Lower lobe of right lung (tissue), 2 donors: Measurements from ENCODE around the gene IQCH. TPM values are rescaled to one million over a fixed set of nuclear protein-coding genes. Genes with fewer than 3 reads are reported as not detected.

Experiments
- ATAC-seq, 2 donors: fragments of 200-7000 bp; cut with Tn5 transposase; one replicate each; pipeline ENCODE4 v1.9.1; 2020 to 2022; ENCODE audit warnings: mild to moderate bottlenecking in 2 of 2, moderate library complexity in 2 of 2
- DNase-seq: peaks from one replicate; pipeline ENCODE4 v3.0.0-alpha.2; 2020
- H3K27ac ChIP-seq: fragments of 200-600 bp; one replicate; pipeline ENCODE4 v1.8.0; 2022
- H3K27me3 ChIP-seq: fragments of 200-600 bp; one replicate; pipeline ENCODE4 v1.8.0; 2022; ENCODE audit warnings: low read depth
- H3K36me3 ChIP-seq: fragments of 200-600 bp; one replicate; pipeline ENCODE4 v1.8.0; 2022; ENCODE audit warnings: mild to moderate bottlenecking
- H3K4me1 ChIP-seq: fragments of 200-600 bp; one replicate; pipeline ENCODE4 v1.8.0; 2022
- H3K4me3 ChIP-seq: fragments of 200-600 bp; one replicate; pipeline ENCODE4 v1.8.0; 2022; ENCODE audit warnings: mild to moderate bottlenecking
- H3K9me3 ChIP-seq: fragments of 200-600 bp; one replicate; pipeline ENCODE4 v1.8.0; 2022
- intact Hi-C: fragments of 100-400 bp; cut with DNase I; formaldehyde crosslinking; loops from one replicate; pipeline ENCODE4 v1.11.0; 2022
- total RNA-seq: library from RNA; stranded (reverse); fragmentation: NEBNext Ultra II Directional; extraction: Animal tissue kit (Norgen Biotek cat#: 25700); gene quantifications from one replicate; pipeline ENCODE4 v1.2.1, GENCODE V29; 2021
- TF ChIP-seq, protein P1 (sequence below): fragments of 200-600 bp; IDR thresholded peaks from one replicate; pipeline ENCODE4 v1.8.0; 2022; ENCODE audit warnings: antibody characterized with exemption, mild to moderate bottlenecking
- donor health status: DM: no; HTN: yes; CAD: no; lungs with severe emphysema.

The IQCH gene
- total RNA-seq, 1 donor from 2014 or later, result 2.3 TPM

DNA sequence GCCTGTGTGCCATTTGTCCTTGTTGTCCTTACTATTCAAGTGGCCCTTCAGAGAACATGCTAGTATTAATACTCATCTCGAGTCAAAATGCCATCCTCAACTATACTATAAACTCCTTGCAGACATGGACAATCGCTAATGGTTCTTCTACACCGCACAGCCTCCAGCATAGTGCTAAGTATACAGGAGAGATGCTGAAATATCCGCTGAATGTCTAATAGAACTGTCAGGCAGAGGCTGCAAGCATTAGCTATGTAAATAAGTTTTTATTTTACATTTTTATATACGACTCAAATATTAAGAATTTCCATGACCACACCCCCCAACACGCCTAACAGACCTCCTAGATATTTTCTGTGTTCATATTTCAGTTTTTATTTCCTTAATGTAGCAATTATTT lies 39.5 kb upstream of the IQCH start:
- no peak overlapping the region for H3K27ac ChIP-seq
- H3K9me3 ChIP-seq, result no peaks in the 10 kb centered on the region
- ATAC-seq (no peak), DNase-seq (no peak)
- no peaks in the 10 kb centered on the region for H3K4me1 ChIP-seq
- intact Hi-C loops, result no loop called here
- H3K4me3 ChIP-seq, result no peak overlapping the region
- TF ChIP-seq, protein P1, sequence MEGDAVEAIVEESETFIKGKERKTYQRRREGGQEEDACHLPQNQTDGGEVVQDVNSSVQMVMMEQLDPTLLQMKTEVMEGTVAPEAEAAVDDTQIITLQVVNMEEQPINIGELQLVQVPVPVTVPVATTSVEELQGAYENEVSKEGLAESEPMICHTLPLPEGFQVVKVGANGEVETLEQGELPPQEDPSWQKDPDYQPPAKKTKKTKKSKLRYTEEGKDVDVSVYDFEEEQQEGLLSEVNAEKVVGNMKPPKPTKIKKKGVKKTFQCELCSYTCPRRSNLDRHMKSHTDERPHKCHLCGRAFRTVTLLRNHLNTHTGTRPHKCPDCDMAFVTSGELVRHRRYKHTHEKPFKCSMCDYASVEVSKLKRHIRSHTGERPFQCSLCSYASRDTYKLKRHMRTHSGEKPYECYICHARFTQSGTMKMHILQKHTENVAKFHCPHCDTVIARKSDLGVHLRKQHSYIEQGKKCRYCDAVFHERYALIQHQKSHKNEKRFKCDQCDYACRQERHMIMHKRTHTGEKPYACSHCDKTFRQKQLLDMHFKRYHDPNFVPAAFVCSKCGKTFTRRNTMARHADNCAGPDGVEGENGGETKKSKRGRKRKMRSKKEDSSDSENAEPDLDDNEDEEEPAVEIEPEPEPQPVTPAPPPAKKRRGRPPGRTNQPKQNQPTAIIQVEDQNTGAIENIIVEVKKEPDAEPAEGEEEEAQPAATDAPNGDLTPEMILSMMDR, result no peak
- no peaks in the 10 kb centered on the region for H3K27me3 ChIP-seq
- peaks cover 3% of the 10 kb centered on the region for H3K36me3 ChIP-seq

DNA sequence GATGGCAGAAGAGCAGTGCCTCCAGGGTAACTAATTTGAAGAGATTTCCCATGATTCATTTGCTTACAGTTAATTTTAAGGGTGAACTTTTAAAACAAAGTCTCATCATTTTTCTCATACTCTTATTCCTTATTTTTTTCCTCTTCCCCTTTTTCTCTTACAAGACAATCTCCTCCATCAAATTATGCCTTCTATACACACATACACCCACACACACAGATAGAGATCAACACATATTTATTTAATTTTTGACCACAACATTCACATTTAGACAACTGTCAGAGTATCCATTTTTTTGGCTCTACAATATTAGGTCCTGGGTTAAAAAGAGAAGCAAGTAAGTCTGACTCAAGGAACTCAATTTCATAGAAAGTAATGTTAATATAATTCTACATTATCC lies 37.7 kb upstream of the IQCH start:
- no peaks in the 10 kb centered on the region for H3K27me3 ChIP-seq
- ATAC-seq (no peak), DNase-seq (no peak)
- intact Hi-C loops, result no loop called here
- H3K9me3 ChIP-seq, result no peaks in the 10 kb centered on the region
- TF ChIP-seq, protein P1, result no peak
- H3K4me1 ChIP-seq, result no peaks in the 10 kb centered on the region
- H3K36me3 ChIP-seq, result peaks cover 3% of the 10 kb centered on the region
- H3K4me3 ChIP-seq, result no peak overlapping the region
- no peak overlapping the region for H3K27ac ChIP-seq

DNA sequence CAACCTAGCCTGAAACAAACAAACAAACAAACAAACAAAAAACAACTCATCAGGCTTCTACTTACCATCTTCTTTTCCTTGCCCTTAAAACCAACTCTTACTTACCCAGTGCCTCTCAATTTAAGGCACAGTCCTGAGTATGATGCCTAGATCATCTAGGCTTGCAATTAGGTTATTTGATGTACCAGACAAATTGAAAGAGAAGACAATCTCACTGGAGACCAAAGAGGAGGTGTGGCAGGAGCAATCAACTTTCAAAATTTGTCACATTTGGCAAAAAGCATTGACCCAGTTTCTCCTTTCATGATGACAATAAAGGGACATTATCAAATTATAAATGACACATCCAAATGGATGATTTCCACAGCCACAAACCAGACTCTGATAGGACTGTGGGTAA lies 36.2 kb upstream of the IQCH start:
- Histone ChIP-seq H3K4me3 (no peak overlapping the region), H3K4me1 (no peaks in the 10 kb centered on the region), H3K36me3 (peaks cover 3% of the 10 kb centered on the region), H3K27me3 (no peaks in the 10 kb centered on the region), H3K27ac (no peak overlapping the region), H3K9me3 (no peaks in the 10 kb centered on the region)
- DNase-seq (no peak), ATAC-seq (no peak)
- intact Hi-C loops, result no loop called here
- TF ChIP-seq, protein P1, result no peak

DNA sequence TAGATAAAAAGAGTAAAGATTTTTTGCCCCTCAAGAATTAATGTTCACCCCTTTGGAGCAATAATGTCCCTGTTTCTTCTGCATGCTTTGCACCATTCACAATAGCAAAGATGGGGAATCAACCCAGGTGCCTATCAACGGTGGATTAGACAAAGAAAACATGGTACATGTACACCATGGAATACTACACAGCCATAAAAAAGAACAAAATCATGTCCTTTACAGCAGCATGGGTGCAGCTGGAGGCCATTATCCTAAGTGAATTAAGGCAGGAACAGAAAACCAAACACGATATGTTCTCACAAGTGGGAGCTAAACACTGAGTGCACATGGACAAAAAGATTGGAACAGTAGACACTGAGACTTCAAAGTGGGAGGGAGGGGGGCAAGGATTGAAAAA lies 35.3 kb upstream of the IQCH start:
- H3K9me3 ChIP-seq, result no peaks in the 10 kb centered on the region
- TF ChIP-seq, protein P1, result no peak
- peaks cover 3% of the 10 kb centered on the region for H3K36me3 ChIP-seq
- DNase-seq, result no peak
- H3K27me3 ChIP-seq, result no peaks in the 10 kb centered on the region
- no peak overlapping the region for H3K27ac ChIP-seq
- no peak overlapping the region for H3K4me3 ChIP-seq
- H3K4me1 ChIP-seq, result no peaks in the 10 kb centered on the region
- intact Hi-C loops, result no loop called here
- no peak for ATAC-seq

DNA sequence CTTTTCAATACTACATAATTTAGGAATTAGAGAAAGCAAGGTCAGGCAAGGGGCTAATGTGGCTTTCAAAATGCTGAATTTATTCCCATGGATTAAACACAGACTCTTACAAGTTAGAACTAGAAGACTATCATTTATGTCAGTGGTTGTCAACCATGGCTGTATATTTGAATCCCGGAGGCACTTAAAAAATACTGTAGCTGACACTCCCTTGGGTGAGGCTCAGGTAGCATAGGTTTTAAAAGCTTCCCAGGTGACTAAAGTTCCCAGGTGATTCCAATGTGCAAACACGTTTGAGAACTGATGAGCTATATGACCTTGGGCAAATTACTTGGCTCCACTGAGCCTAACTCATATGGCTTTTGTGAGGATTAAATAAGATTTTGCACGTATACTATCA lies 29.7 kb upstream of the IQCH start:
- DNase-seq (no peak), ATAC-seq (no peak)
- Histone ChIP-seq H3K36me3 (peaks cover 10% of the 10 kb centered on the region), H3K9me3 (no peaks in the 10 kb centered on the region), H3K27ac (no peak overlapping the region), H3K27me3 (no peaks in the 10 kb centered on the region), H3K4me1 (no peaks in the 10 kb centered on the region), H3K4me3 (no peak overlapping the region)
- TF ChIP-seq, protein P1, result no peak
- intact Hi-C loops, result no loop called here

DNA sequence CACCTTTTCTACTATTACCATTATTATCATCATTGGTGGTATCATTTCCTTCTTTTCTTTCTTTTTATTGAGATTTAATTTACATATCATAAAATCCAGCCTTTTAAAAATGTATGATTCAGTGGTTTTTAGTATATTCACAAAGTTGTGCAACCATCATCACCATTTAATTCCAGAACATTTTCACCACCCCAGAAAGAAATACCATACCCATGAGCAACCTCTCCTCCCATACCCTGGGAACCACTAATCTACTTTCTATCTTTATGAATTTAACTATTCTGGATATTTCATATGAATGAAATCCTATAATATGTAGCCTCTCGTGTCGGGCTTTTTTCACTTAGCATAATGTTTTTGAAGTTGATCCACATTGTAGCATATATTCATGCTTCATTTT lies 29.2 kb upstream of the IQCH start:
- Histone ChIP-seq H3K4me3 (no peak overlapping the region), H3K4me1 (no peaks in the 10 kb centered on the region), H3K27me3 (no peaks in the 10 kb centered on the region), H3K9me3 (no peaks in the 10 kb centered on the region), H3K36me3 (peaks cover 15% of the 10 kb centered on the region), H3K27ac (no peak overlapping the region)
- ATAC-seq, result no peak
- DNase-seq, result no peak
- TF ChIP-seq, protein P1, result no peak
- intact Hi-C loops, result no loop called here
